Karpas-422 (cell line): ENCODE measurements around the gene SELENBP1. TPM values are rescaled to one million over a fixed set of nuclear protein-coding genes. Genes with fewer than 3 reads are reported as not detected.

Experiments
- total RNA-seq: library from RNA; depleted of rRNA; stranded (reverse); fragments of >200 nt; shearing (Covaris generic); gene quantifications from 2 replicates; pipeline ENCODE4 v1.2.3, GENCODE V29; 2014; ENCODE audit warnings: low replicate concordance; rRNA removed

Gene SELENBP1
- total RNA-seq, 1 experiment from 2014 or later = not detected

Other genes starting within 250 kb of the SELENBP1 start
- 1.4 and 1.6 TPM in 2 replicates for gene SEMA6C, start 226.1 kb downstream of the SELENBP1 start, total RNA-seq
- 29.3 and 30.7 TPM in 2 replicates for gene TNFAIP8L2, start 216.1 kb downstream of the SELENBP1 start, total RNA-seq
- 2.1 and 6.6 TPM in 2 replicates for gene LYSMD1, start 206.8 kb downstream of the SELENBP1 start, total RNA-seq
- gene SCNM1, start 206.6 kb downstream of the SELENBP1 start, total RNA-seq = 78.9 and 84.1 TPM in 2 replicates
- 0.52 TPM in 1 of 2 replicates, not detected in the other for gene TMOD4, start 196.7 kb downstream of the SELENBP1 start, total RNA-seq
- gene VPS72, start 182.5 kb downstream of the SELENBP1 start, total RNA-seq = 54.4 and 59.8 TPM in 2 replicates
- gene PIP5K1A, start 174.2 kb downstream of the SELENBP1 start, total RNA-seq = 72.8 and 75.9 TPM in 2 replicates
- gene PSMD4, start 118.0 kb downstream of the SELENBP1 start, total RNA-seq = 99.7 and 167 TPM in 2 replicates
- 21.3 and 33.5 TPM in 2 replicates for gene ZNF687, start 90.4 kb downstream of the SELENBP1 start, total RNA-seq
- gene PI4KB, start 45.3 kb downstream of the SELENBP1 start, total RNA-seq = 29.4 and 42.6 TPM in 2 replicates
- 101 and 159 TPM in 2 replicates for gene RFX5, start 25.5 kb downstream of the SELENBP1 start, total RNA-seq
- gene PSMB4, start 26.9 kb upstream of the SELENBP1 start, total RNA-seq = 346 and 381 TPM in 2 replicates
- 54.1 and 78.7 TPM in 2 replicates for gene POGZ, start 86.8 kb upstream of the SELENBP1 start, total RNA-seq
- 0.22 TPM in 1 of 2 replicates, not detected in the other for gene CGN, start 138.7 kb upstream of the SELENBP1 start, total RNA-seq
- not detected in 2 replicates for gene TUFT1, start 167.6 kb upstream of the SELENBP1 start, total RNA-seq
- gene SNX27, start 239.3 kb upstream of the SELENBP1 start, total RNA-seq = 28.3 and 40.4 TPM in 2 replicates